RWPE2 (cell line): Measurements from ENCODE around the gene DOCK11.

Experiments
- ATAC-seq: fragments of 200-7000 bp; cut with Tn5 transposase; 3 replicates; pipeline ENCODE4 v1.9.1; 2021; ENCODE audit warnings: low read depth
- DNase-seq: peaks from one replicate; pipeline ENCODE4 v3.0.0-alpha.2; 2020; ENCODE audit warnings: low spot score
- H3K27ac ChIP-seq: fragments of 450-650 bp; 2 replicates; pipeline ENCODE4 v1.5.1; 2017; ENCODE audit warnings: mild to moderate bottlenecking; ENCODE audit not compliant: poor library complexity, severe bottlenecking
- H3K27me3 ChIP-seq: fragments of 250-450 bp; sonication (Bioruptor Pico); 2 replicates; pipeline ENCODE4 v1.5.1; 2021; ENCODE audit warnings: mild to moderate bottlenecking, moderate library complexity; ENCODE audit not compliant: insufficient read depth, poor library complexity, severe bottlenecking
- H3K36me3 ChIP-seq: fragments of 250-450 bp; sonication (Bioruptor Pico); 2 replicates; pipeline ENCODE4 v1.5.1; 2020; ENCODE audit warnings: low read depth, mild to moderate bottlenecking, moderate library complexity
- H3K4me1 ChIP-seq: fragments of 250-450 bp; sonication (Bioruptor Pico); 2 replicates; pipeline ENCODE4 v1.5.1; 2021; ENCODE audit warnings: mild to moderate bottlenecking, moderate library complexity; ENCODE audit not compliant: insufficient read depth, poor library complexity, severe bottlenecking
- H3K4me3 ChIP-seq: fragments of 250-450 bp; sonication (Bioruptor Pico); 2 replicates; pipeline ENCODE4 v1.5.1; 2021; ENCODE audit warnings: mild to moderate bottlenecking, moderate library complexity; ENCODE audit not compliant: severe bottlenecking
- H3K9me3 ChIP-seq: fragments of 250-450 bp; sonication (Bioruptor Pico); 2 replicates; pipeline ENCODE4 v1.5.1; 2021; ENCODE audit warnings: mild to moderate bottlenecking, moderate library complexity; ENCODE audit not compliant: severe bottlenecking
- CTCF ChIP-seq: fragments of 450-650 bp; IDR thresholded peaks from one replicate; pipeline ENCODE4 v1.5.1; 2017; ENCODE audit warnings: mild to moderate bottlenecking, moderate library complexity; ENCODE audit not compliant: poor library complexity, severe bottlenecking

Gene DOCK11

DNA sequence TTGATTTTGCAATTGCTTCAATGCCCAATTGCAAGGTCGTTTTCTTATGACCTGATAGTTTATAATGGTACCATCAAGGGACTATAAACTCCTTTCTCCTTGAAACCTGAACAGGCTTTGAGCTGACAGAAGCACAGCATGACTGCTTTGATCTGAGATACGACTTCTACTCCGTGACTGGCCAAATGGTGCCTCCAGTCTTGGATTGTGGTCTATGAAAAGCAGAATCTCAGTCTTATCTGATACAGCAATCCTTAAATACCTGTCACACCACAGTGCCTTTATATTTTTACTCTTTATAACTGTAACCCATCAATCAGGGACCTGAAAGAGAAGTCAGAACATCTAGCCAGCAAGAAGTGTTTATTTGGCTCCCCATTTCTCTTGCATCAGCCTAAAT is 93.1 kb downstream of the DOCK11 start:
- H3K27ac ChIP-seq, result no peak overlapping the region
- no peaks in the 10 kb centered on the region for H3K4me1 ChIP-seq
- no peak for TF ChIP-seq CTCF
- ATAC-seq (no peak), DNase-seq (no peak)
- no peak overlapping the region for H3K4me3 ChIP-seq
- no peaks in the 10 kb centered on the region for H3K27me3 ChIP-seq
- no peaks in the 10 kb centered on the region for H3K36me3 ChIP-seq
- H3K9me3 ChIP-seq, result no peaks in the 10 kb centered on the region

GRCh38 chrX:118589227-118589626 is 93.6 kb downstream of the DOCK11 start:
- ATAC-seq, result no peak
- Histone ChIP-seq H3K27me3 (no peaks in the 10 kb centered on the region), H3K4me1 (no peaks in the 10 kb centered on the region), H3K36me3 (no peaks in the 10 kb centered on the region), H3K9me3 (no peaks in the 10 kb centered on the region), H3K27ac (no peak overlapping the region), H3K4me3 (no peak overlapping the region)
- no peak for TF ChIP-seq CTCF
- no peak for DNase-seq

GRCh38 chrX:118593407-118593806 is 97.8 kb downstream of the DOCK11 start:
- DNase-seq, result no peak
- Histone ChIP-seq H3K4me3 (no peak overlapping the region), H3K9me3 (no peaks in the 10 kb centered on the region), H3K27me3 (no peaks in the 10 kb centered on the region), H3K36me3 (no peaks in the 10 kb centered on the region), H3K4me1 (no peaks in the 10 kb centered on the region), H3K27ac (no peak overlapping the region)
- ATAC-seq, result no peak
- no peak for TF ChIP-seq CTCF

- no peak for DNase-seq
- no peak for ATAC-seq
Observed at GRCh38 chrX:118594697-118595420, 99.2 kb downstream of the DOCK11 start.

More at GRCh38 chrX:118594697-118595420, 99.2 kb downstream of the DOCK11 start:
- no peak overlapping the region for H3K27ac ChIP-seq
- no peaks in the 10 kb centered on the region for H3K9me3 ChIP-seq
- no peak for TF ChIP-seq CTCF
- H3K4me3 ChIP-seq, result no peak overlapping the region
- no peaks in the 10 kb centered on the region for H3K27me3 ChIP-seq
- no peaks in the 10 kb centered on the region for H3K4me1 ChIP-seq
- H3K36me3 ChIP-seq, result no peaks in the 10 kb centered on the region
